ENCODE measurements around the gene ZNF701.
"Not testable (repeated sequence)": the region's sequence is repeated elsewhere in the genome, so short reads cannot be mapped to it uniquely, and the experiment has no call there.

The ZNF701 gene

DNA sequence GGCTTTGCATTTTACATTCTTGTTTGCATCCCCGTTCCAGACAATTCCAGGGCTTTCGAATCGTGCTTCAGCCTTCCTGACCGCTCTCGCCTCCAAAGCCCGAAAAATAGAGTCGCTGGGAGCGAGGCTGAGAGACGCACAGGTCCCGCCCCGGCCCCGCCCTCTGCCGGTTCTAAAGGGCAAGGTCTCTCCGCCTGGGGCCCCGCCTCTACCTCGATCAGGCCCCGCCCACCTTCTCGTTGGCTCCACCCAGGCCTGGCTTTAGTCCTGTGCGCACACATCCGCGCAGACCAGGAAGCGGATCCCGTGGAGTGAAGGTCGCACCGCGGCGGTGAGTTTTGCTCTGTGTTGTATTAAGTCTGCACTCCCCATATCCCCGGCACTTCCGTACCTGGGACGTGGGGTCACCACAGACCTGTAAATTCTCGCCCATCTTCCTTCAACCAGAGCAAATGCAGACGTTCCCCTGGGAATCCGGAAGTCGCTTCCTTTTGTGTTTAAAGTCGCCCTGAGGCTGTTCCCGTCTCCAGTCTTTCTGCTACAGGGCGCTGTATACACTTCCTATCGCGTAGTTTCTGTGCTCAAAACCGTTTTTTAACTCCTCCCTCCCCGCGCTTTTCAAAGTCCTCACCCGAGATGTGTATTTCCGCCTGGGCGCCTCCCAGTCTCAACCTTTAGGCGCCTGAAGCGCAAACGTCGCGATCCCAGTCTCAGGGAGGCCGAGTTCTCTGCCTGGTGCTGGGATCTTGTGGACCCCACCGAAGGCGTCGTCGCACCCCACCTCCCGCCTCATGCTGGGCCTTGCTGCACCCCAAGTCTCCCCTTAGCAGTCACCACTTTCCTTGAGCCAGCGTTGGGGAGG lies at the start of gene ZNF701:
Gene ZNF701 (plus strand): TSS at position 288 of the 862 bp plus-strand sequence. CDS start 3,861 bp downstream, outside the sequence.
- in situ Hi-C loops (cut with HindIII; ENCODE audit: low pct_ligation_motif_present, low pct_unique_long_range_greater_than_20kb, low sequenced_read_pairs): no loop called here
- DNase-seq: peak; percentile 53

GRCh38 chr19:52522551-52522950 lies 47.5 kb upstream of the ZNF701 start:
- DNase-seq: no peak
- in situ Hi-C loops (cut with HindIII; ENCODE audit: low pct_ligation_motif_present, low pct_unique_long_range_greater_than_20kb, low sequenced_read_pairs): no loop called here

DNA sequence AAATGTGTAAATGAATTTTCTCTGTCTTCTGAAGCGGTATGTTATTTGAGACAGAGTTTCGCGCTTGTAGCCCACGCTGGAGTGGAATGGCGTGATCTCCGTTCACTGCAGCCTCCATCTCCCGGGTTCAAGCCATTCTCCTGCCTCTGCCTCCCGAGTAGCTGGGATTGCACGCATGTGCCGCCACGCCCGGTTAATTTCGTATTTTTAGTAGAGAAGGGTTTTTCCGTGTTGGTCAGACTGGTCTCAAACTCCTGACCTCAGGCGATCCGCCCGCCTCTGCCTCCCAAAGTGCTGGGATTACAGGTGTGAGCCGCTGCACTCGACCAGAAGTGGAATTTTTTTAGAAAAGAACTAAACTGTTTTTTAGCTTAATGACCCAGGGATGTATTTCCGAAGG lies 46.0 kb upstream of the ZNF701 start:
- in situ Hi-C loops (cut with HindIII; ENCODE audit: low pct_ligation_motif_present, low pct_unique_long_range_greater_than_20kb, low sequenced_read_pairs): no loop called here
- DNase-seq: no peak

DNA sequence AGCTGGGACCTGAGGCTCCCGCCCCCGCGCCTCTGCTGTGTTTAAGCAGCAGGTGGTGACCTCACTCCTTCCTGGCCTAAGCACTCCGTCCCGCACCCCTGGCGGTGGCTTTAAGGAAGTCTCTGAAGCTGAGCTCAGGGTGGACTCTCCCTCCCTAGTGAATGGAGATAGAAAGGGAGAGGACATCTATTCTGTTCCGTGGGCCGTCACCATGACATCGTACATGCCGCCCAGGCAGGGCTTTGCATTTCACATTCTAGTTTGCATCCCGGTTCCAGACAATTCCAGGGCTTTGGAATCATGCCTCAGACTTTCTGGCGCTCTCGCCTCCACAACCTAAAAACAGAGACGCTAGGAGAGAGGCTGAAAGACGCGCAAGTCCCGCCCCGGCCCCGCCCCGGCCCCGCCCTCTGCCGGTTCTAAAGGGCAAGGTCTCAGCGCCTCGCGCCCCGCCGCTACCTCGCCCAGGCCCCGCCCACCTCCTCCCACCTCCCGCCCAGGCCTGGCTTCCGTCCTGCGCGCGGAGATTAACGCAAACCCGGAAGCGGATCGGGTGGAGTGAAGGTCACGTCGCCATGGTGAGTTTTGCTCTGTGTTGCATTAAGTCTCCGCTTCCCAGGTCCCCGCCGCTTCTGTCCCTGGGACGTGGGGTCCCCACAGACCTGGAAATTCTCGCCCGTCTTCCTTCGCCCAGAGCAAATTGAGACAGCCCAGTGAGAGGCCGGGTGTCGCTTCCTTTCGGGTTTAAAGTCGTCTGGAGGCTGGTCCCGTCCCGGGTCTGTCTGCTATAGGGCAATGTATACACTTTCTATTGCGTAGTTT lies 42.7 kb upstream of the ZNF701 start, which contains the start of gene ZNF808:
Gene ZNF808 (plus strand): TSS at position 535 of the 822 bp plus-strand sequence. CDS start 15,617 bp downstream, outside the sequence.
- in situ Hi-C loops (cut with HindIII; ENCODE audit: low pct_ligation_motif_present, low pct_unique_long_range_greater_than_20kb, low sequenced_read_pairs): no loop called here

GRCh38 chr19:52527956-52528351 lies 42.1 kb upstream of the ZNF701 start:
- DNase-seq: no peak
- in situ Hi-C loops (cut with HindIII; ENCODE audit: low pct_ligation_motif_present, low pct_unique_long_range_greater_than_20kb, low sequenced_read_pairs): no loop called here

More for the DNA sequence above, 42.7 kb upstream of the ZNF701 start, which contains the start of gene ZNF808:
- no peak for DNase-seq

- DNase-seq: no peak
- in situ Hi-C loops (cut with HindIII; ENCODE audit: low pct_ligation_motif_present, low pct_unique_long_range_greater_than_20kb, low sequenced_read_pairs): no loop called here
These were observed 37.6 kb upstream of the ZNF701 start for GRCh38 chr19:52532480-52532879.

DNA sequence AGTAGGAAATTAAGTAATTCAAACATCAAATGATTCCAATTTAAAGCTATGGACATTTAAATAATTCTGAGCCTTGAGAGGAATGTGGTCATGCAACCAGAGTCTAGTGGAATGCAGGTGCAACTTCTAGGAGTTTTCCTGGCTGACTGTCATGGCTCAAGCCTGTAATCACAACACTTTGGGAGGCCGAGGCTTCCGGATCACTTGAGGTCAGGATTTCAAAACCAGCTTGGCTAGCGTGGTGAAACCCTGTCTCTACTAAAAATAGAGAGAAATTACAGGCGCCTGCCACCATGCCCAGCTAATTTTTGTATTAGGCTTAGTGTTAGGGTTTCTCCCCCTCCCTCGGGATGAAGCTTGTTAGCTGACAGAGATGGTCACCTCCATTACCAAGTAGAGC lies 36.2 kb upstream of the ZNF701 start:
- no peak for DNase-seq
- in situ Hi-C loops (cut with HindIII; ENCODE audit: low pct_ligation_motif_present, low pct_unique_long_range_greater_than_20kb, low sequenced_read_pairs): no loop called here

DNA sequence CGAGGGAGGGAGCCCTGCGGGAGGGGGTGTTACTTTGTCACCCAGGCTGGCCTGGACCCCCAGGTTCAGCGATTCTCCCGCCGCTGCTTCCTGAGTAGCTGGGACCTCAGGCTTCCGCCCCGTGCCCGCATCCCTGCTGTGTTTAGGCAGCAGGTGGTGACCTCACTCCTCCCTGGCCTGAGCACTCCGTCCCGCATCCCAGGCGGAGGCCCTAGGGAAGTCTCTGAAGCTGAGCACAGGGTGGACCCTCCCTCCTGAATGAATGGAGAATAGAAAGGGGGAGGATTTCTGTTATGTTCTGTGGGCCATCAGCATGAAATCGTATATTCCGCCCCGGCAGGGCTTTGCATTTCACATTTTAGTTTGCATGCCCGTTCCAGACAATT lies 34.7 kb upstream of the ZNF701 start:
- DNase-seq; in situ Hi-C loops (cut with HindIII; ENCODE audit: low pct_ligation_motif_present, low pct_unique_long_range_greater_than_20kb, low sequenced_read_pairs): not testable (repeated sequence)

DNA sequence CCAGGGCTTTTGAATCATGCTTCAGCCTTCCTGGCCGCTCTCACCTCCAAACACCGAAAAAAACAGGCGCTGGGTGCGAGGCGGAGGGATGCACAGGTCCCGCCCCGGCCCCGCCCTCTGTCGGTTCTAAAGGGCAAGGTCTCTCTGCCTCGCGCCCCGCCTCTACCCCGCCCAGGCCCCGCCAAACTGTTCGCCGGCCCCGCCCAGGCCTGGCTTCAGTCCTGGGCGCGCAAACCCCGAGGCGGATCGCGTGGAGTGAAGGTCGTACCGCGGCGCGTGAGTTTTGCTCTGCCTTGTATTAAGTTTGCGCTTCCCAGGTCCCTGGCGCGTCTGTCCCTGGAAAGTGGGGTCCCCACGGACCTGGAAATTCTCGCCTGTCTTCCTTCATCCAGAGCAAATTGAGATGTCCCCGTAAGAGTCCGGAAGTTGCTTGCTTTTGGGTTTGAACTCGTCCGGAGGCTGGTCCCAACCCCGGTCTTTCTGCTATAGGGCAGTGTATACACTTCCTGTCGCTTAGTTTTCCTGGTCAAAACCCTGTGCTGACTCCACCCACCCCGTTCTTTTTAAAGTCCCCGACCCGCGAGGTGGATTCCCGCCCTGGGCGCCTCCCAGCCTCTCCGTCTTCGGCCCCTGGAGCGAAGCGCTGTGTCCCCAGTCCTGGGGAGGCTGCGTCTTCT lies 34.2 kb upstream of the ZNF701 start:
- in situ Hi-C loops (cut with HindIII; ENCODE audit: low pct_ligation_motif_present, low pct_unique_long_range_greater_than_20kb, low sequenced_read_pairs): no loop called here
- no peak for DNase-seq

GRCh38 chr19:52536448-52536800 lies 33.7 kb upstream of the ZNF701 start:
- in situ Hi-C loops (cut with HindIII; ENCODE audit: low pct_ligation_motif_present, low pct_unique_long_range_greater_than_20kb, low sequenced_read_pairs): no loop called here
- no peak for DNase-seq

DNA sequence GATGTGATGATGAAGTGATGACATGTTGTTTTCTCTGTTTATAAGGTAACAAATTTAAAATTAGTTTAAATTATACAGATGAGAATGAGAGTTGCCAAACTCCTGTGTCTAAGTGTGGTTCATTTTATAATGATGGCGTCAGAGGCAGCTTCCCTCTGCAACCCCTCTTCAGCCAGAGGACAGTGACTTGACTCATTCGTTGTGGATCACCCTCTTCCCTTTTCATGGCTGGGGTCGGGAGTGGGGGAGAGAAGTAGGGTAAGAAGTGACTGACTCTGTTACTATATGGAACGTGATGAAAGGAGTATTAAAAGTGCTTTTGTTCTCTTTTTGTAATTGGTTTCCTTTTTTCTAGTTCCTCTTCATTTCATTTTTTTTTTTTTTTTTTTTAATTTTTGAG lies 31.3 kb upstream of the ZNF701 start:
- in situ Hi-C loops (cut with HindIII; ENCODE audit: low pct_ligation_motif_present, low pct_unique_long_range_greater_than_20kb, low sequenced_read_pairs); DNase-seq: not testable (repeated sequence)

DNA sequence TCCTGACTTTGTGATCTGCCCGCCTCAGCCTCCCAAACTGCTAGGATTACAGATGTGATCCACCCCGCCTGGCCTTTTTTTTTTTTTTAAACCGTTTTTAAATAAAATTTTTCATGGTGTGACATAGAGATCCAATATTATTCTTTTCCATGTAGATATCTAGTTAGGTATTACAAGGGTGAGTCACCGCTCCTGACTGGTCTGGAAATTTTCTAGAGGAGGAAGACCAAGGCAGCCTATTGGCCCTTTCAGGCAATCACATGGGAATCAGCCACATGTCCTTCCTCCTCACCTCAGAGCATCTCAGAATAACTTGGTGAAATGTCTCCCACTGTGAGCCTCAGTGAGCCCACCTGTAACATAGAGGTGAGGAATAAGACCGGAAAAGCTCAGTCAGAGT lies 28.9 kb upstream of the ZNF701 start:
- DNase-seq; in situ Hi-C loops (cut with HindIII; ENCODE audit: low pct_ligation_motif_present, low pct_unique_long_range_greater_than_20kb, low sequenced_read_pairs): not testable (repeated sequence)

- no peak for DNase-seq
- in situ Hi-C loops (cut with HindIII; ENCODE audit: low pct_ligation_motif_present, low pct_unique_long_range_greater_than_20kb, low sequenced_read_pairs): no loop called here
These were observed 28.5 kb upstream of the ZNF701 start for GRCh38 chr19:52541608-52542007.

DNA sequence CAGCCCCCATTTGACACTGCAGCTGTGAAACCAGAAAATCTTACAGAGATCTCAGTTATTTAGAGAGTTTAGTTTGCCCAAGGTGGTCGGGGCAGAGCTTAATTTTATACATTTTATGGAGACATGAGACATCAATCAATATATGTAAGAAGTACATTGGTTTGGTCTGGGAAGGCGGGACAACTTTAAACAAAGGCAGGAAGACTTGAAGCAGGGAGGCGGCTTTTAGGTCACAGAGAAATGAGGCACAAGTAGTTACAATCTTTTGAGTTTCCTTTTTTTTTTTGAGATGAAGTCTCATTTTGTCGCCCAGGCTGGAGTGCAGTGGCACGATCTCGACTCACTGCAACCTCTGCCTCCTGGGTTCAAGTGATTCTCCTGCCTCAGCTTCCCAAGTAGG lies 27.5 kb upstream of the ZNF701 start:
- in situ Hi-C loops (cut with HindIII; ENCODE audit: low pct_ligation_motif_present, low pct_unique_long_range_greater_than_20kb, low sequenced_read_pairs); DNase-seq: not testable (repeated sequence)

DNA sequence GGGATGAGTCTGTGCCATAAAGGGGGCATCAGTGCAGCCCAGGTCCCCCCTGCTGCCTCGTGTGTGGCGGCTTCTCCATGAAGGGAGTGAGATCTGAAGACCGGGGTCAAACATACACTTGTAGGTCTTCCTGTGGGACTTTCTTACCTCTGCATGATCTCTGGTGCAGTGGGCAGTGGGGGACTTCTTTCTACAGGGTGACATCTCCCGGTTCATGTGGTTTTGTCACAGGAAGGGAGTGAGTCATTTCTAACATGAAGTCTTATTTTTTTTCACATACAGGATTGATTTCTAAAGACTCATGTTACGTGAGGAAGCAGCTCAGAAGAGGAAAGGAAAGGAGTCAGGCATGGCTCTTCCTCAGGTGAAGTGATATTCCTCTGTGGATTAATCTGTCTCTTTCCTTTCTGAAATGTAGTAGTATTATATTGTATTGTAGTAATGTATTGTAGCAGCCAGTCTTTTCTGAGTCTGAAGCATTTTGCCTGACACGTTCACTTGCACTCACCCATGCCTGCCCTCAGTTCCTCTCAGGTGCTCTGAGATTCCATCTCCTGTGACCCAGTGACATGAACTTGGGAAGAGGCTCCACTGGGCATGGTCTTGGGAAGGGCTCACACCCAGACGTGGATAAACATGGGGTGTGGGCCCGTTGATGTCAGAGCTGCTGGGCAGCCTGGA lies 27.0 kb upstream of the ZNF701 start:
- no peak for DNase-seq
- in situ Hi-C loops (cut with HindIII; ENCODE audit: low pct_ligation_motif_present, low pct_unique_long_range_greater_than_20kb, low sequenced_read_pairs): no loop called here

- no peak for DNase-seq
- in situ Hi-C loops (cut with HindIII; ENCODE audit: low pct_ligation_motif_present, low pct_unique_long_range_greater_than_20kb, low sequenced_read_pairs): no loop called here
These were observed 15.7 kb upstream of the ZNF701 start for GRCh38 chr19:52554216-52554971.

- in situ Hi-C loops (cut with HindIII; ENCODE audit: low pct_ligation_motif_present, low pct_unique_long_range_greater_than_20kb, low sequenced_read_pairs): no loop called here
- DNase-seq: no peak
These were observed 12.7 kb upstream of the ZNF701 start for GRCh38 chr19:52557231-52557995.
